Sigmoid colon (tissue), 4 donors: Measurements from ENCODE around the gene PTPN14.

Experiments
- CTCF ChIP-seq, 4 experiments: fragments of 450-650 bp in 3 of 4; fragments of 200-600 bp in 1 of 4; IDR thresholded peaks; one replicate each; pipeline ENCODE4 v1.5.1; 2016 to 2019; ENCODE audit warnings: antibody characterized with exemption in 4 of 4, mild to moderate bottlenecking in 3 of 4, moderate library complexity in 2 of 4
- EP300 ChIP-seq, 4 donors: sonication (generic); formaldehyde crosslinking; IDR thresholded peaks; one replicate each; pipeline ENCODE4 v1.6.1; 2017; ENCODE audit warnings: antibody characterized with exemption in 4 of 4

- TF ChIP-seq CTCF (IDR thresholded peaks at IDR 0.05) = no peak
- no peak for TF ChIP-seq EP300 (IDR thresholded peaks at IDR 0.05)
Observed at GRCh38 chr1:214496126-214496525, 55.3 kb downstream of the PTPN14 start.
